ENCODE results near the gene FGD6. TPM values are rescaled to one million over a fixed set of nuclear protein-coding genes. Genes with fewer than 3 reads are reported as not detected.
"Not testable (repeated sequence)": the region's sequence is repeated elsewhere in the genome, so short reads cannot be mapped to it uniquely, and the experiment has no call there.

The FGD6 gene
- total RNA-seq, 2 experiments from 2014 or later = 5.6 to 7.8 TPM

DNA sequence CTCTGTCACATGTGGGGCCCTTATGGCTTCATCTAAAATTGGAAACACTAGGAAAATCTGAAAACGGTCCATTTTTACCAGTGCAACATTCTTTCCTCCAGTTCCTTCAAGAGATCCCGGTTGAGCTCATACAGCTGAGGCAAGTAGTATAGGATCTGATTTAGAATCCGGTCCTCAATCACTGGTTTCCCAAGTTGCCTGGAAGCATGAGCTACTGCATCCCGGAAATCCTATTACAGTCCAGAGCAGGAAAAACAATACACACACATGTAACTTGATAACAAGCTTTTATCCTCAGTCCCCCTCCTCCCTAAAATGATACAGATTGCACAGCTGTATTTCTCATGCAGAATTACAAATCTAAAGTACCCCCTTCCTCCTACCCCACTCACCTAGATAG lies 76.0 kb downstream of the FGD6 start:
- BruUV-seq (replicated peaks) = no TSS peak

DNA sequence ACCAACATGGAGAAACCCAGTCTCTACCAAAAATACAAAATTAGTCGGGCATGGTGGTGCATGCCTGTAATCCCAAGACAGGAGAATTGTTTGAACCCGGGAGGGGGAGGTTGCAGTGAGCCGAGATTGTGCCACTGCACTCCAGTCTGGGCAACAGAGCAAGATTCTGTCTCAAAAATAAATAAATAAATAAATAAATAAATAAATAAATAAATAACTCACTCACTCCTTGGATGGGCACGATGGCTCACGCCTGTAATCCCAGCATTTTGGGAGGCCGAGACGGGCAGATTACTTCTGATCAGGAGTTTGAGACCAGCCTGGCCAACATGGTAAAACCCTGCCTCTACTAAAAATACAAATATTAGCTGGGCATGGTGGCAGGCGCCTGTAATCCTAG lies 79.2 kb downstream of the FGD6 start:
- POLR2A ChIA-PET; H3K9me3 ChIP-seq (ENCODE audit: low read length); intact Hi-C loops (cut with micrococcal nuclease; ENCODE audit: unreplicated experiment); H3K4me1 ChIP-seq (ENCODE audit: insufficient read depth, low read length, poor library complexity, severe bottlenecking); H3K79me2 ChIP-seq (ENCODE audit: insufficient read depth, low read depth, low read length); H2AFZ ChIP-seq (ENCODE audit: low read length); DNase-seq (ENCODE audit: low spot score); BruUV-seq (replicated peaks); H3K27ac ChIP-seq (ENCODE audit: low read depth, low read length, poor library complexity, severe bottlenecking); H3K4me2 ChIP-seq (ENCODE audit: low read length); H3K4me3 ChIP-seq (ENCODE audit: low read depth, low read length, poor library complexity, severe bottlenecking); CTCF ChIA-PET (ENCODE audit: unreplicated experiment); H4K20me1 ChIP-seq (ENCODE audit: insufficient read depth, low read length); H3K9me2 ChIP-seq (ENCODE audit: insufficient read depth, low read length): not testable (repeated sequence)
- peaks cover 22% of the 10 kb centered on the region; the same call in 1 of the 2 replicates for H3K36me3 ChIP-seq (ENCODE audit: insufficient read depth, low read length)

More for the DNA sequence above, 76.0 kb downstream of the FGD6 start:
- no peaks in the 10 kb centered on the region for H3K9me2 ChIP-seq (ENCODE audit: insufficient read depth, low read length)
- H3K4me2 ChIP-seq (ENCODE audit: low read length) = no peak overlapping the region
- no peak for DNase-seq (ENCODE audit: low spot score)
- no peaks in the 10 kb centered on the region for H3K9me3 ChIP-seq (ENCODE audit: low read length)
- intact Hi-C loops (cut with micrococcal nuclease; ENCODE audit: unreplicated experiment) = no loop called here
- no peaks in the 10 kb centered on the region for H3K4me1 ChIP-seq (ENCODE audit: insufficient read depth, low read length, poor library complexity, severe bottlenecking)
- H3K4me3 ChIP-seq (ENCODE audit: low read depth, low read length, poor library complexity, severe bottlenecking) = no peak overlapping the region
- ChIA-PET CTCF (ENCODE audit: unreplicated experiment) (no interaction called here), POLR2A (interaction anchor here (0.6 to 0.8 kb wide), 2 partner anchors 35 to 280 kb away, joined by 3 read pairs; no protein-coding TSS in a partner anchor)
- TF ChIP-seq, protein P1, sequence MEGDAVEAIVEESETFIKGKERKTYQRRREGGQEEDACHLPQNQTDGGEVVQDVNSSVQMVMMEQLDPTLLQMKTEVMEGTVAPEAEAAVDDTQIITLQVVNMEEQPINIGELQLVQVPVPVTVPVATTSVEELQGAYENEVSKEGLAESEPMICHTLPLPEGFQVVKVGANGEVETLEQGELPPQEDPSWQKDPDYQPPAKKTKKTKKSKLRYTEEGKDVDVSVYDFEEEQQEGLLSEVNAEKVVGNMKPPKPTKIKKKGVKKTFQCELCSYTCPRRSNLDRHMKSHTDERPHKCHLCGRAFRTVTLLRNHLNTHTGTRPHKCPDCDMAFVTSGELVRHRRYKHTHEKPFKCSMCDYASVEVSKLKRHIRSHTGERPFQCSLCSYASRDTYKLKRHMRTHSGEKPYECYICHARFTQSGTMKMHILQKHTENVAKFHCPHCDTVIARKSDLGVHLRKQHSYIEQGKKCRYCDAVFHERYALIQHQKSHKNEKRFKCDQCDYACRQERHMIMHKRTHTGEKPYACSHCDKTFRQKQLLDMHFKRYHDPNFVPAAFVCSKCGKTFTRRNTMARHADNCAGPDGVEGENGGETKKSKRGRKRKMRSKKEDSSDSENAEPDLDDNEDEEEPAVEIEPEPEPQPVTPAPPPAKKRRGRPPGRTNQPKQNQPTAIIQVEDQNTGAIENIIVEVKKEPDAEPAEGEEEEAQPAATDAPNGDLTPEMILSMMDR (conservative IDR thresholded peaks at IDR 0.05; ENCODE audit: low read length) = no peak
- no peak for TF ChIP-seq EZH2phosphoT487 (IDR thresholded peaks at IDR 0.05; ENCODE audit: borderline replicate concordance, low read depth, low read length)
- no peaks in the 10 kb centered on the region for H4K20me1 ChIP-seq (ENCODE audit: insufficient read depth, low read length)
- H2AFZ ChIP-seq (ENCODE audit: low read length) = no peak overlapping the region
- H3K36me3 ChIP-seq (ENCODE audit: insufficient read depth, low read length) = peaks cover 4% of the 10 kb centered on the region; the same call in 1 of the 2 replicates
- H3K79me2 ChIP-seq (ENCODE audit: insufficient read depth, low read depth, low read length) = no peaks in the 10 kb centered on the region
- H3K27ac ChIP-seq (ENCODE audit: low read depth, low read length, poor library complexity, severe bottlenecking) = no peak overlapping the region

DNA sequence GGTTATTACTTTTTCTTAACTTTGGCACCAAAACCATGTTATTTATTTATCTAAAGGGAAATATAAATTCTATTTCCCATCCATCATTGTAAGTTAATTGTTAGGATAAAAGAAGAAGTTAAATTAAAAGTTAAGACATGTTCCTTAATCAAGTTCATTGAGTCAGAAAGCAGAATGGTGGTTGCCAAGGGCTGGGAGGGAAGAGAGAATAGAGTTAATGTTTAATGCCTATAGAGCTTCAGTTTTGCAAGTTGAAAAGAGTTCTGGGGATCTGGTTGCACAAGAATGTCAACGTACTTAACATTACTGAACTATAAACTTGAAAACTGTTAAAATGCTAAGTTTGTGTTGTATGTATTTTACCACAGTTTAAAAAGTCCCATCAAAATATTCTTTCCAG lies 80.7 kb downstream of the FGD6 start:
- DNase-seq (ENCODE audit: low spot score) = no peak
- H3K36me3 ChIP-seq (ENCODE audit: insufficient read depth, low read length) = peaks cover 25% of the 10 kb centered on the region
- H3K4me2 ChIP-seq (ENCODE audit: low read length) = no peak overlapping the region
- TF ChIP-seq, protein P1 (conservative IDR thresholded peaks at IDR 0.05; ENCODE audit: low read length) = no peak
- TF ChIP-seq EZH2phosphoT487 (IDR thresholded peaks at IDR 0.05; ENCODE audit: borderline replicate concordance, low read depth, low read length) = no peak
- no peaks in the 10 kb centered on the region for H3K4me1 ChIP-seq (ENCODE audit: insufficient read depth, low read length, poor library complexity, severe bottlenecking)
- no peaks in the 10 kb centered on the region for H3K79me2 ChIP-seq (ENCODE audit: insufficient read depth, low read depth, low read length)
- H2AFZ ChIP-seq (ENCODE audit: low read length) = no peak overlapping the region
- no peaks in the 10 kb centered on the region for H3K9me3 ChIP-seq (ENCODE audit: low read length)
- H3K27ac ChIP-seq (ENCODE audit: low read depth, low read length, poor library complexity, severe bottlenecking) = no peak overlapping the region
- CTCF ChIA-PET (ENCODE audit: unreplicated experiment) = no interaction called here
- no TSS peak for BruUV-seq (replicated peaks)
- H3K4me3 ChIP-seq (ENCODE audit: low read depth, low read length, poor library complexity, severe bottlenecking) = no peak overlapping the region
- POLR2A ChIA-PET = interaction anchor here (1.6 kb wide), 1 partner anchor 27 kb away, joined by 3 read pairs; no protein-coding TSS in a partner anchor
- H4K20me1 ChIP-seq (ENCODE audit: insufficient read depth, low read length) = no peaks in the 10 kb centered on the region
- no peaks in the 10 kb centered on the region for H3K9me2 ChIP-seq (ENCODE audit: insufficient read depth, low read length)
- intact Hi-C loops (cut with micrococcal nuclease; ENCODE audit: unreplicated experiment) = no loop called here
